ENCODE results near the gene PCDHB8. TPM values are rescaled to one million over a fixed set of nuclear protein-coding genes. Genes with fewer than 3 reads are reported as not detected.
"Not testable (repeated sequence)": the region's sequence is repeated elsewhere in the genome, so short reads cannot be mapped to it uniquely, and the experiment has no call there.

The PCDHB8 gene
- total RNA-seq, 2 experiments from 2014 or later, result not detected

- H3K27ac Mint-ChIP-seq; H3K4me3 Mint-ChIP-seq; DNase-seq; intact Hi-C loops (cut with micrococcal nuclease); H3K36me3 Mint-ChIP-seq; POLR2A ChIA-PET; H3K4me1 Mint-ChIP-seq (ENCODE audit: low read depth); CTCF ChIA-PET: not testable (repeated sequence)
- H3K9me3 Mint-ChIP-seq, result peaks cover 14% of the 10 kb centered on the region
- peaks cover 21% of the 10 kb centered on the region for H3K27me3 Mint-ChIP-seq
Measured at GRCh38 chr5:141157901-141158300, 19.7 kb upstream of the PCDHB8 start.

- CTCF ChIA-PET, result interaction anchor here (0.6 to 1.4 kb wide), 3 partner anchors 15 to 385 kb away, joined by 3 read pairs; partner anchors contain the start of gene PCDHB9
- H3K27ac Mint-ChIP-seq, result no peak within 1 kb of the TSS
- H3K9me3 Mint-ChIP-seq, result peaks cover 11% of the 10 kb centered on the region
- H3K36me3 Mint-ChIP-seq, result peaks cover 1% of the 10 kb centered on the region
- peaks cover 25% of the 10 kb centered on the region for H3K27me3 Mint-ChIP-seq
- no peaks in the 10 kb centered on the region for H3K4me1 Mint-ChIP-seq (ENCODE audit: low read depth)
- intact Hi-C loops (cut with micrococcal nuclease), result no loop called here
- no peak within 1 kb of the TSS for H3K4me3 Mint-ChIP-seq
- peak; percentile 35 for DNase-seq
- POLR2A ChIA-PET, result no interaction called here
Measured at GRCh38 chr5:141172381-141173204, 5.0 kb upstream of the PCDHB8 start, which contains the start of gene PCDHB7. Gene PCDHB7, plus strand, starts transcription at chr5:141172644. Its CDS starts 192 bp downstream, at chr5:141172836.

DNA sequence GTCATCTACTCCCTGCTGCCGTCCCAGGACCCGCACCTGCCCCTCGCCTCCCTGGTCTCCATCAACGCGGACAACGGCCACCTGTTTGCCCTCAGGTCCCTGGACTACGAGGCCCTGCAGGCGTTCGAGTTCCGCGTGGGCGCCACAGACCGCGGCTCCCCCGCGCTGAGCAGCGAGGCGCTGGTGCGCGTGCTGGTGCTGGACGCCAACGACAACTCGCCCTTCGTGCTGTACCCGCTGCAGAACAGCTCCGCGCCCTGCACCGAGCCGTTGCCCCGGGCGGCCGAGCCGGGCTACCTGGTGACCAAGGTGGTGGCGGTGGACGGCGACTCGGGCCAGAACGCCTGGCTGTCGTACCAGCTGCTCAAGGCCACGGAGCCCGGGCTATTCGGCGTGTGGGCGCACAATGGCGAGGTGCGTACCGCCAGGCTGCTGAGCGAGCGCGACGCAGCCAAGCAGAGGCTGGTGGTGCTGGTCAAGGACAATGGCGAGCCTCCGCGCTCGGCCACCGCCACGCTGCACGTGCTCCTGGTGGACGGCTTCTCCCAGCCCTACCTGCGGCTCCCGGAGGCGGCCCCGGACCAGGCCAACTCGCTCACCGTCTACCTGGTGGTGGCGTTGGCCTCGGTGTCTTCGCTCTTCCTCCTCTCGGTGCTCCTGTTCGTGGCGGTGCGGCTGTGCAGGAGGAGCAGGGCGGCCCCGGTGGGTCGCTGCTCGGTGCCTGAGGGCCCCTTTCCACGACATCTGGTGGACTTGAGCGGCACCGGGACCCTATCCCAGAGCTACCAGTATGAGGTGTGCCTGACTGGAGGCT lies 3.1 kb upstream of the PCDHB8 start:
- DNase-seq; H3K4me1 Mint-ChIP-seq (ENCODE audit: low read depth); CTCF ChIA-PET; POLR2A ChIA-PET; H3K36me3 Mint-ChIP-seq; intact Hi-C loops (cut with micrococcal nuclease); H3K27ac Mint-ChIP-seq; H3K4me3 Mint-ChIP-seq: not testable (repeated sequence)
- Mint-ChIP-seq H3K27me3 (peaks cover 14% of the 10 kb centered on the region), H3K9me3 (peaks cover 11% of the 10 kb centered on the region)

DNA sequence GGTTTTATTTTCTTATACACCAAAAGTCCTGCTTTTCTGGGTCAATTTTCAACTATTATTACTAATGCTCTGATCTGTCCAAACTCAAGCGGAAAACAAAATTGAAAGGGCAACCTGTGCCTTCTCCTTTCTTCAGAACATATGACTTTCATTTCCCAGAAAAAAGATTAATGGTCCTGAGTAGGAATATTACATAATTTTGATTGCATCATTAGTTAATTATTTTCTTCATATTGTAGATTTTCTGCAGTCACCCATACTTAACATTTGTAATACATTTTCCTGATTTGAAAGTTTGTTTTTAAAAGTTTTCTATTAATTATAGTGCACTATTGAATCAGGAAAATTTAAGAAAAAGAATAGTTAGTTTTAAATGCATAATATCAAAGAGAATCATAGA lies 1.7 kb upstream of the PCDHB8 start:
- Mint-ChIP-seq H3K36me3 (peaks cover 1% of the 10 kb centered on the region), H3K27ac (no peak overlapping the region), H3K9me3 (peaks cover 13% of the 10 kb centered on the region), H3K4me1 (ENCODE audit: low read depth) (no peaks in the 10 kb centered on the region), H3K4me3 (no peak overlapping the region), H3K27me3 (peaks cover 10% of the 10 kb centered on the region)
- ChIA-PET POLR2A (no interaction called here), CTCF (no interaction called here)
- DNase-seq, result no peak
- intact Hi-C loops (cut with micrococcal nuclease), result no loop called here

DNA sequence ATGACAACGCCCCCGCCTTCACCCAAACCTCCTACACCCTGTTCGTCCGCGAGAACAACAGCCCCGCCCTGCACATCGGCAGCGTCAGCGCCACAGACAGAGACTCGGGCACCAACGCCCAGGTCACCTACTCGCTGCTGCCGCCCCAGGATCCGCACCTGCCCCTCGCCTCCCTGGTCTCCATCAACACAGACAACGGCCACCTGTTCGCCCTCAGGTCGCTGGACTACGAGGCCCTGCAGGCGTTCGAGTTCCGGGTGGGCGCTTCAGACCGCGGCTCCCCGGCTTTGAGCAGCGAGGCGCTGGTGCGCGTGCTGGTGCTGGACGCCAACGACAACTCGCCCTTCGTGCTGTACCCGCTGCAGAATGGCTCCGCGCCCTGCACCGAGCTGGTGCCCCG lies 1.8 kb downstream of the PCDHB8 start:
- H3K36me3 Mint-ChIP-seq; H3K4me1 Mint-ChIP-seq (ENCODE audit: low read depth); CTCF ChIA-PET; POLR2A ChIA-PET; DNase-seq; H3K4me3 Mint-ChIP-seq; intact Hi-C loops (cut with micrococcal nuclease); H3K27ac Mint-ChIP-seq: not testable (repeated sequence)
- Mint-ChIP-seq H3K27me3 (peaks cover 19% of the 10 kb centered on the region), H3K9me3 (peaks cover 18% of the 10 kb centered on the region)

- H3K27ac Mint-ChIP-seq; DNase-seq; H3K36me3 Mint-ChIP-seq; H3K4me1 Mint-ChIP-seq (ENCODE audit: low read depth); CTCF ChIA-PET; intact Hi-C loops (cut with micrococcal nuclease); POLR2A ChIA-PET; H3K4me3 Mint-ChIP-seq: not testable (repeated sequence)
- H3K9me3 Mint-ChIP-seq, result peaks cover 19% of the 10 kb centered on the region
- peaks cover 24% of the 10 kb centered on the region for H3K27me3 Mint-ChIP-seq
Measured at GRCh38 chr5:141179876-141180275, 2.3 kb downstream of the PCDHB8 start.

- POLR2A ChIA-PET, result no interaction called here
- Mint-ChIP-seq H3K27ac (no peak overlapping the region), H3K27me3 (peaks cover 26% of the 10 kb centered on the region), H3K4me1 (ENCODE audit: low read depth) (no peaks in the 10 kb centered on the region), H3K36me3 (peaks cover 2% of the 10 kb centered on the region), H3K9me3 (peaks cover 16% of the 10 kb centered on the region), H3K4me3 (no peak overlapping the region)
- no peak for DNase-seq
- CTCF ChIA-PET, result no interaction called here
- intact Hi-C loops (cut with micrococcal nuclease), result no loop called here
Measured at GRCh38 chr5:141180313-141180712, 2.7 kb downstream of the PCDHB8 start.

- Mint-ChIP-seq H3K27ac (no peak within 1 kb of the TSS), H3K27me3 (peaks cover 30% of the 10 kb centered on the region), H3K36me3 (peaks cover 2% of the 10 kb centered on the region), H3K4me3 (no peak within 1 kb of the TSS), H3K9me3 (peaks cover 16% of the 10 kb centered on the region), H3K4me1 (ENCODE audit: low read depth) (peaks cover 4% of the 10 kb centered on the region)
- ChIA-PET POLR2A (no interaction called here), CTCF (interaction anchor here (0.6 to 1.4 kb wide), 3 partner anchors 46 to 559 kb away, joined by 3 read pairs; partner anchors contain the start of gene TAF7)
- DNase-seq, result peak; percentile 17
- intact Hi-C loops (cut with micrococcal nuclease), result no loop called here
Measured at GRCh38 chr5:141182248-141182647, 4.7 kb downstream of the PCDHB8 start, which contains the start of gene PCDHB16. Gene PCDHB16, plus strand, starts transcription at chr5:141182387. Its CDS starts 173 bp downstream, at chr5:141182560.

DNA sequence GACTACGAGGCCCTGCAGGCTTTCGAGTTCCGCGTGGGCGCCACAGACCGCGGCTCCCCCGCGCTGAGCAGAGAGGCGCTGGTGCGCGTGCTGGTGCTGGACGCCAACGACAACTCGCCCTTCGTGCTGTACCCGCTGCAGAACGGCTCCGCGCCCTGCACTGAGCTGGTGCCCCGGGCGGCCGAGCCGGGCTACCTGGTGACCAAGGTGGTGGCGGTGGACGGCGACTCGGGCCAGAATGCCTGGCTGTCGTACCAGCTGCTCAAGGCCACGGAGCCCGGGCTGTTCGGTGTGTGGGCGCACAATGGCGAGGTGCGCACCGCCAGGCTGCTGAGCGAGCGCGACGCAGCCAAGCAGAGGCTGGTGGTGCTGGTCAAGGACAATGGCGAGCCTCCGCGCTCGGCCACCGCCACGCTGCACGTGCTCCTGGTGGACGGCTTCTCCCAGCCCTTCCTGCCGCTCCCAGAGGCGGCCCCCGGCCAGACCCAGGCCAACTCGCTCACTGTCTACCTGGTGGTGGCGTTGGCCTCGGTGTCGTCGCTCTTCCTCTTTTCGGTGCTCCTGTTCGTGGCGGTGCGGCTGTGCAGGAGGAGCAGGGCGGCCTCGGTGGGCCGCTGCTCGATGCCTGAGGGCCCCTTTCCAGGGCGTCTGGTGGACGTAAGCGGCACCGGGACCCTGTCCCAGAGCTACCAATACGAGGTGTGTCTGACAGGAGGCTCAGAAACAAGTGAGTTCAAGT lies 6.7 kb downstream of the PCDHB8 start:
- POLR2A ChIA-PET; intact Hi-C loops (cut with micrococcal nuclease); DNase-seq; H3K36me3 Mint-ChIP-seq; H3K4me1 Mint-ChIP-seq (ENCODE audit: low read depth); H3K27ac Mint-ChIP-seq; H3K4me3 Mint-ChIP-seq; CTCF ChIA-PET: not testable (repeated sequence)
- peaks cover 20% of the 10 kb centered on the region for H3K9me3 Mint-ChIP-seq
- H3K27me3 Mint-ChIP-seq, result peaks cover 37% of the 10 kb centered on the region

- Mint-ChIP-seq H3K4me1 (ENCODE audit: low read depth) (peaks cover 6% of the 10 kb centered on the region), H3K9me3 (peaks cover 22% of the 10 kb centered on the region), H3K36me3 (peaks cover 6% of the 10 kb centered on the region), H3K27me3 (peaks cover 44% of the 10 kb centered on the region), H3K27ac (no peak within 1 kb of the TSS), H3K4me3 (peak within 1 kb of the TSS; percentile 8)
- POLR2A ChIA-PET, result no interaction called here
- intact Hi-C loops (cut with micrococcal nuclease), result no loop called here
- DNase-seq, result peak; percentile 56
- CTCF ChIA-PET, result interaction anchor here (0.6 to 2.5 kb wide), 16 partner anchors 10 to 1274 kb away, joined by 3 to 12 read pairs (median 3); partner anchors contain the start of genes PCDHB11, PCDHB7, PCDHGB3 and TAF7
Measured at GRCh38 chr5:141186897-141187512, 9.4 kb downstream of the PCDHB8 start, which contains the start of gene PCDHB9. Gene PCDHB9, plus strand, starts transcription at chr5:141187161. Its CDS starts 158 bp downstream, at chr5:141187319.

- intact Hi-C loops (cut with micrococcal nuclease); POLR2A ChIA-PET; H3K27ac Mint-ChIP-seq; H3K4me1 Mint-ChIP-seq (ENCODE audit: low read depth); H3K36me3 Mint-ChIP-seq; CTCF ChIA-PET; H3K4me3 Mint-ChIP-seq; DNase-seq: not testable (repeated sequence)
- H3K27me3 Mint-ChIP-seq, result peaks cover 41% of the 10 kb centered on the region
- peaks cover 18% of the 10 kb centered on the region for H3K9me3 Mint-ChIP-seq
Measured at GRCh38 chr5:141188682-141189081, 11.1 kb downstream of the PCDHB8 start.
